ENCODE data around the gene SLC16A10.

The SLC16A10 gene, protein sequence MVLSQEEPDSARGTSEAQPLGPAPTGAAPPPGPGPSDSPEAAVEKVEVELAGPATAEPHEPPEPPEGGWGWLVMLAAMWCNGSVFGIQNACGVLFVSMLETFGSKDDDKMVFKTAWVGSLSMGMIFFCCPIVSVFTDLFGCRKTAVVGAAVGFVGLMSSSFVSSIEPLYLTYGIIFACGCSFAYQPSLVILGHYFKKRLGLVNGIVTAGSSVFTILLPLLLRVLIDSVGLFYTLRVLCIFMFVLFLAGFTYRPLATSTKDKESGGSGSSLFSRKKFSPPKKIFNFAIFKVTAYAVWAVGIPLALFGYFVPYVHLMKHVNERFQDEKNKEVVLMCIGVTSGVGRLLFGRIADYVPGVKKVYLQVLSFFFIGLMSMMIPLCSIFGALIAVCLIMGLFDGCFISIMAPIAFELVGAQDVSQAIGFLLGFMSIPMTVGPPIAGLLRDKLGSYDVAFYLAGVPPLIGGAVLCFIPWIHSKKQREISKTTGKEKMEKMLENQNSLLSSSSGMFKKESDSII

DNA sequence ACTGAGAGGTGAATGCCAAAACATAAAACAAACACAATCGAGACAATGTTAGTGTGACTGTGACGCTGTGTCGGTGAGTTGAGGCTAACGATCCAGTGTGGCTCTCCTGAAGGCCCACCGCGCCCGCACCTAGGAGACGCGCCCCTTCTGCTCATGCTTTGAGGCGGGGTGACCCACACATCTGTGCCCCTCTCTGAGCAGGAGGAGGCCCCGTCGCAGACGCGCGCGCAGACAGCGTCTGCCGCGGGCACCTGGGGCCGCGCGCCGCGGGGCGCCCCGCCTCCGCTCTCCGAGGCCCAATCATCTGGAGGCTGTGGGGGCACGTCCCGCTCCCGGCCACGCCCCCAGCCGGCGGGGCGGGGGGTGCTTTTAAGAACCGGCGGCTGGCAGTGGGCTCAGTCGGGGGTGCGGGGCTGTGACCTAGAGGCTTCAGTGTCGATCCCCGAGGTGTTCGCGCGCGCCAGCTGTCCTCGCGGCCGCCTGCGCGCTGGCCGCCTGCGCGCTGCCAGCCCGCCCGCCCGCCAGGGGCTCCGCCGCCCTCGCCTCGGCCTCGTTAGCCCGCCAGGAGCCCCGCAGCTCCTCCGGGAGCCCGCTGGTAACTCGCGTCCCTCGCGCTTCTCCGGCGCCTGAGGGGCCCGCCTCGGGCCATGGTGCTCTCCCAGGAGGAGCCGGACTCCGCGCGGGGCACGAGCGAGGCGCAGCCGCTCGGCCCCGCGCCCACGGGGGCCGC, at the start of gene SLC16A10:
SLC16A10 (plus strand) TSS at position 398 of the 730 bp plus-strand sequence; CDS start at position 648, 250 bp downstream.
- TF ChIP-seq CTCF (IDR thresholded peaks at IDR 0.05), result no peak

DNA sequence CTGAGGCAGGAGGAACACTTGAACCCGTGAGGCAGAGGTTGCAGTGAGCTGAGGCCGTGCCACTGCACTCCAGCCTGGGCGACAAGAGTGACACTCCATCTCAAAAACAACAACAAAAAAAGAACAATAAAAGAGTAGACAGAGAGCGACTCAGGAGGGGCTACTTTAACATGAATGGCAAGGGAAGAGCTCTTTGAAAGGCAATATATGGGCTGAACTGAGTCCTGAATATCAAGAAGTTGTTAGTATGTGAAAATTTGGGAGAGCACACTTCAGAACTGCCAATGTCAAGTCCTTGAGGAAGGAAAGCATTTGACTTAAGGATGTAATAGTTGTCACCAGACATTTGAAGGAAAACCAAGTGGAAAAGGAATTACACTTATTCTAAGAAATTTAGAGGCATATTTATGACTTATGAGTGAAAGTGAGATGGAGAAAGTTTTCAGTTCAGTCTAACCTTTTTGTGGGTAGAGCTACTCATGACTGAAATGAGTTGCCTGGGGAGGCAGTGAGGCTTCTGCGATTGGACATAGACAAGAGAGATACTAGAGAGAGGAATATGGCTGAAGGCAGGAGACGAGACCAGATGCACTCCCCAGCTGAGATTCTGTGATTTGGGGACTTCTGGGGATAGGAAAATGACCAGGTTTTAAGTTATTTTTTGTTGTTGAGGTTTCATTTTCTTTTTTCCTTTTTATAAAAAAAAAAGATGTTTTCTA, 48.6 kb upstream of the SLC16A10 start:
- no peak for TF ChIP-seq CTCF (IDR thresholded peaks at IDR 0.05)

GRCh38 chr6:111041917-111042316, 45.4 kb upstream of the SLC16A10 start:
- TF ChIP-seq CTCF (IDR thresholded peaks at IDR 0.05), result no peak

DNA sequence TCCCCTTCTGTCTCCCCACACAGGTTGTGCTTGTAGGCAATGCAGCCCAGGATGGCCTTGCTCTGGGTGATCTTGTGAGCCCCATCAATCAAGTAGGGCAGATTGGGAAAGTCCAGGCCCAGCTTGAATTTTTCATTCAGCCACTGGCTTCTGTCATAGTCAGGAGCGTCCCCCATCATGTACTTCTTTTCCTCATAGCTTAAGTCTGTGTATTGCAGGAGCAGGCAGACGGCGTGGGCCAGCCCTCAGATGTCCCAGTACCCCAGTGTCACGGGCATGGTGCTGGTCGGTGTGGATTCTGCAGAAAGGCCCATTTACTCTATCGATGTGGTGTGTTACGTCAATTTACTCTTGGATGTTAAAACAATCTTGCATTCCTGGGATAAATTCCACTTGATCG, 40.1 kb upstream of the SLC16A10 start:
- TF ChIP-seq CTCF (IDR thresholded peaks at IDR 0.05), result no peak

DNA sequence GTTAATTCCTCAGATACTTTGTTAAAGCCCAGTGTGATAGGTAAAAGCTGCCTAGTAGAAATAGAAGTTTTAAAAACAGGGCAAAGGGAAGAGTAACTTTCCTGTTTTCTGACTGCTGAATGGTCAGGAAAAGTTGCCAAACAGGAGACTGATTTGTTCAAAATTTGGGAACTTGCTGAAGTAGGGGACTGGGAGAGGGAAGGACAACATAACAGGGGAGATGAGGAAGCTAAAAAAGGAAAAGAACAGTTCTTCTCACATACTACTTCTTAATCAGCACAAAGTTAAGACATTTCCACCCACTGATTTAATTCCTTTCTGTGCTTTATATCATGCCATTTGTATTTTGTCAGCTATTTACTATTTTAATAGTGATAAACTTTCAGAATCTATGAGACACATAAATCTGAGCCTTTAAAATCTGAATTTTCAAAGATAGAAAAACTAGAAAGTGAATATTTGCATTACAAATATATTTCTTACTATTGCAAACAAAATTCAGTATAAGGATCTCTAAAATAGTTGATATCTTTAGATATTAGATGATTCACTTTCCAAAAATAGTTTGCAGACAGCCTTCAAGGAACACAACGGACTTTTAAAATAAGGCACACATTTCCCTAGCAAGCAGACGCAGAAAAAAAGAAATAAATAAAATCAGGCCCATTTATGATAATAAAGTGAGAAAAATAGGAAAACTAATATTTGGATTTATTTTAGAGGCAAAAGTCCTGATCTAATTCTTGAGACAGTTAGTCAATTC, 36.9 kb upstream of the SLC16A10 start:
- TF ChIP-seq CTCF (IDR thresholded peaks at IDR 0.05), result no peak

GRCh38 chr6:111052171-111052570, 35.1 kb upstream of the SLC16A10 start:
- no peak for TF ChIP-seq CTCF (IDR thresholded peaks at IDR 0.05)

All from LNCAP (cell line).